HepG2 (cell line): ENCODE data around the gene CNR1. TPM values are rescaled to one million over a fixed set of nuclear protein-coding genes. Genes with fewer than 3 reads are reported as not detected.

Experiments
- ATAC-seq: fragments of 200-7000 bp; cut with Tn5 transposase; 3 replicates; pipeline ENCODE4 v1.9.1; 2020; ENCODE audit warnings: mild to moderate bottlenecking, moderate library complexity
- BruUV-seq: library from RNA; stranded (reverse); fragments of 400-500 nt; replicated peaks from 2 replicates; lab custom pipeline; 2021; lab: Mats Ljungman, UMichigan
- CTCF ChIA-PET: fragments of 300-600 bp; formaldehyde crosslinking; extraction: SDS; loops from one replicate; lab custom pipeline; 2021; ENCODE audit warnings: low total read pairs, inconsistent platforms, low intra/inter-chr PET ratio; lab: Yijun Ruan, JAX
- POLR2A ChIA-PET: fragments of 350-600 bp; sonication (Branson Sonifier 250); formaldehyde crosslinking; loops from one replicate; lab custom pipeline; 2020; ENCODE audit warnings: antibody characterized with exemption, inconsistent platforms; lab: Yijun Ruan, JAX
- DNase-seq: peaks from one replicate; pipeline ENCODE4 v3.0.0-alpha.2; 2015; ENCODE audit warnings: low spot score
- FAIRE-seq: peaks from 3 replicates; lab custom pipeline; 2011; peaks lifted over from hg19 to GRCh38; lab: Jason Lieb, UNC
- H2AFZ ChIP-seq: one replicate; pipeline ENCODE4 v1.6.1; 2011; ENCODE audit warnings: low read length, inconsistent platforms
- H3K27ac ChIP-seq: fragments of 300-600 bp; 3 replicates; pipeline ENCODE4 v1.8.0; 2011; ENCODE audit warnings: mixed run types, mild to moderate bottlenecking, mixed read lengths, low read length, inconsistent platforms; ENCODE audit not compliant: insufficient read depth; ENCODE audit errors: extremely low read length
- H3K27me3 ChIP-seq, 2 experiments: fragments of 200-600 bp in 1 of 2; 2 replicates in 1 of 2; 3 replicates in 1 of 2; pipeline versions ENCODE4 v1.6.0 to v1.8.0; 2011; ENCODE audit warnings: low read length in 2 of 2, mild to moderate bottlenecking in 2 of 2, moderate library complexity in 2 of 2, inconsistent platforms in 1 of 2; ENCODE audit not compliant: insufficient read depth in 2 of 2, control insufficient read depth in 1 of 2
- H3K36me3 ChIP-seq, 2 experiments: fragments of 200-600 bp in 1 of 2; replicated peaks in 1 of 2; 2 replicates in 1 of 2; 3 replicates in 1 of 2; pipeline versions ENCODE4 v1.5.1 to v1.8.0; 2011; ENCODE audit warnings: low read length in 2 of 2, inconsistent platforms in 1 of 2; ENCODE audit not compliant: insufficient read depth in 2 of 2, control insufficient read depth in 1 of 2
- H3K4me1 ChIP-seq: 2 replicates; pipeline ENCODE4 v1.5.1; 2012; ENCODE audit warnings: low read length, inconsistent platforms; ENCODE audit not compliant: insufficient read depth
- H3K4me2 ChIP-seq: 2 replicates; pipeline ENCODE4 v1.6.0; 2011; ENCODE audit warnings: low read depth, low read length, inconsistent platforms
- H3K4me3 ChIP-seq, 3 experiments: fragments of 200-600 bp in 1 of 3; sonication (generic), shearing (Covaris generic) in 1 of 3; replicated peaks in 1 of 3; 2 replicates each; pipeline ENCODE4 v1.5.1; 2011 to 2016; ENCODE audit warnings: low read length in 3 of 3, inconsistent platforms in 2 of 3, low read depth in 2 of 3, mild to moderate bottlenecking in 2 of 3, control low read depth in 1 of 3, mixed read lengths in 1 of 3; ENCODE audit not compliant: insufficient read depth in 1 of 3
- H3K79me2 ChIP-seq: one replicate; pipeline ENCODE4 v1.6.1; 2011; ENCODE audit warnings: low read length, inconsistent platforms; ENCODE audit not compliant: insufficient read depth
- H3K9ac ChIP-seq: 2 replicates; pipeline ENCODE4 v1.6.0; 2011; ENCODE audit warnings: mild to moderate bottlenecking, low read depth, low read length, inconsistent platforms; ENCODE audit not compliant: insufficient read depth
- H3K9me3 ChIP-seq: 2 replicates; pipeline ENCODE4 v1.5.1; 2012; ENCODE audit warnings: mild to moderate bottlenecking, low read length
- H4K20me1 ChIP-seq: 2 replicates; pipeline ENCODE4 v1.6.0; 2011; ENCODE audit warnings: inconsistent platforms, mild to moderate bottlenecking, low read length, moderate library complexity; ENCODE audit not compliant: insufficient read depth
- BATF2 ChIP-seq: sonication (generic); formaldehyde crosslinking; IDR thresholded peaks from 2 replicates; pipeline ENCODE4 v1.8.0; 2022; ENCODE audit warnings: mild to moderate bottlenecking, missing genetic modification reagents, moderate library complexity
- DRAP1 ChIP-seq: IDR thresholded peaks from 2 replicates; pipeline ENCODE4 v1.6.1; 2016; ENCODE audit warnings: missing genetic modification reagents, missing compliant biosample characterization
- GABPB1 ChIP-seq: IDR thresholded peaks from 2 replicates; pipeline ENCODE4 v1.6.1; 2016; ENCODE audit warnings: mild to moderate bottlenecking, missing genetic modification reagents, moderate library complexity, missing compliant biosample characterization
- MEF2D ChIP-seq: sonication (generic); formaldehyde crosslinking; IDR thresholded peaks from 2 replicates; pipeline ENCODE4 v1.5.1; 2020; ENCODE audit warnings: mild to moderate bottlenecking, missing genetic modification reagents
- NFATC3 ChIP-seq: sonication (generic); formaldehyde crosslinking; IDR thresholded peaks from 2 replicates; pipeline ENCODE4 v1.5.1; 2020; ENCODE audit warnings: mild to moderate bottlenecking, missing genetic modification reagents
- RFXANK ChIP-seq: IDR thresholded peaks from 2 replicates; pipeline ENCODE4 v1.6.1; 2016
- ZKSCAN8 ChIP-seq: IDR thresholded peaks from 2 replicates; pipeline ENCODE4 v1.6.1; 2016; ENCODE audit warnings: borderline replicate concordance, missing genetic modification reagents, missing compliant biosample characterization
- ZNF256 ChIP-seq: sonication (generic); formaldehyde crosslinking; conservative IDR thresholded peaks from 2 replicates; pipeline ENCODE4 v1.4.0; 2020; ENCODE audit warnings: missing genetic modification reagents
- ZNF558 ChIP-seq: sonication (generic); formaldehyde crosslinking; IDR thresholded peaks from 2 replicates; pipeline ENCODE4 v1.9.0; 2022; ENCODE audit warnings: mild to moderate bottlenecking, missing genetic modification reagents, borderline replicate concordance
- ZNF788 ChIP-seq: sonication (generic); formaldehyde crosslinking; IDR thresholded peaks from 2 replicates; pipeline ENCODE4 v1.5.0; 2020; ENCODE audit warnings: mild to moderate bottlenecking, missing genetic modification reagents, borderline replicate concordance
- in situ Hi-C: cut with HindIII; loops from 2 replicates; pipeline ENCODE4 v1.10.0; 2017; ENCODE audit warnings: low pct_unique_long_range_greater_than_20kb; ENCODE audit not compliant: extremely low pct_ligation_motif_present
- intact Hi-C: fragments of 100-400 bp; cut with micrococcal nuclease; formaldehyde crosslinking; loops from one replicate; pipeline ENCODE4 v1.10.0; 2022; ENCODE audit not compliant: unreplicated experiment
- polyA plus RNA-seq, 8 experiments: library from polyadenylated mRNA; depleted of rRNA in 3 of 8; stranded (reverse) in 7 of 8; unstranded in 1 of 8; fragments of >200 nt; fragmentation: Illumina TruSeq in 4 of 8; extraction: Trizol in 4 of 8; gene quantifications; 2 replicates each; pipeline versions ENCODE4 v1.2.1 to v1.2.3, GENCODE V29; 2011 to 2016; ENCODE audit warnings: low read depth in 4 of 8, missing spikeins in 1 of 8, mixed read lengths in 1 of 8; ENCODE audit not compliant: insufficient read depth in 1 of 8
- total RNA-seq, 5 experiments: library from RNA; depleted of rRNA; stranded (reverse); fragments of >200 nt; fragmentation: Illumina TruSeq; extraction: Trizol; gene quantifications; 2 replicates each; pipeline ENCODE4 v1.2.3, GENCODE V29; 2016; ENCODE audit warnings: low read depth in 1 of 5
- TF ChIP-seq, protein P1 (sequence below): sonication (generic); formaldehyde crosslinking; IDR thresholded peaks from 2 replicates; pipeline ENCODE4 v1.4.0; 2020; ENCODE audit warnings: mild to moderate bottlenecking, missing genetic modification reagents
- TF ChIP-seq, protein P2 (sequence below): IDR thresholded peaks from 2 replicates; pipeline ENCODE4 v1.6.1; 2016; ENCODE audit warnings: missing compliant biosample characterization, missing genetic modification reagents, borderline replicate concordance

Gene CNR1
- total and polyA plus RNA-seq, 2 of the 13 experiments (the other 11 are each of a cell fraction or from before 2014, with no cell fraction given), result not detected

- Histone ChIP-seq H4K20me1 (no peaks in the 10 kb centered on the region), H3K4me2 (no peak overlapping the region), H3K9ac (no peak overlapping the region), H3K27me3 (no peaks in the 10 kb centered on the region; a peak in 1 of 5 replicates), H3K4me1 (no peaks in the 10 kb centered on the region), H3K79me2 (no peaks in the 10 kb centered on the region), H3K27ac (no peak overlapping the region), H3K9me3 (no peaks in the 10 kb centered on the region), H3K36me3 (no peaks in the 10 kb centered on the region), H2AFZ (no peak overlapping the region), H3K4me3 (no peak overlapping the region)
- in situ Hi-C loops (no loop called here), intact Hi-C loops (no loop called here)
- ChIA-PET CTCF (no interaction called here), POLR2A (no interaction called here)
- no TSS peak for BruUV-seq
- TF ChIP-seq NFATC3 (CRISPR knock-in tag), result no peak
- TF ChIP-seq, protein P1, sequence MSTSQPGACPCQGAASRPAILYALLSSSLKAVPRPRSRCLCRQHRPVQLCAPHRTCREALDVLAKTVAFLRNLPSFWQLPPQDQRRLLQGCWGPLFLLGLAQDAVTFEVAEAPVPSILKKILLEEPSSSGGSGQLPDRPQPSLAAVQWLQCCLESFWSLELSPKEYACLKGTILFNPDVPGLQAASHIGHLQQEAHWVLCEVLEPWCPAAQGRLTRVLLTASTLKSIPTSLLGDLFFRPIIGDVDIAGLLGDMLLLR (CRISPR knock-in tag), result no peak
- TF ChIP-seq, protein P2, sequence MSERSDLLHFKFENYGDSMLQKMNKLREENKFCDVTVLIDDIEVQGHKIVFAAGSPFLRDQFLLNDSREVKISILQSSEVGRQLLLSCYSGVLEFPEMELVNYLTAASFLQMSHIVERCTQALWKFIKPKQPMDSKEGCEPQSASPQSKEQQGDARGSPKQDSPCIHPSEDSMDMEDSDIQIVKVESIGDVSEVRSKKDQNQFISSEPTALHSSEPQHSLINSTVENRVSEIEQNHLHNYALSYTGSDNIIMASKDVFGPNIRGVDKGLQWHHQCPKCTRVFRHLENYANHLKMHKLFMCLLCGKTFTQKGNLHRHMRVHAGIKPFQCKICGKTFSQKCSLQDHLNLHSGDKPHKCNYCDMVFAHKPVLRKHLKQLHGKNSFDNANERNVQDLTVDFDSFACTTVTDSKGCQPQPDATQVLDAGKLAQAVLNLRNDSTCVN, result no peak
- no peak for TF ChIP-seq MEF2D (CRISPR knock-in tag)
- TF ChIP-seq ZKSCAN8 (CRISPR knock-in tag), result no peak
- no peak for TF ChIP-seq RFXANK
- TF ChIP-seq BATF2 (CRISPR knock-in tag), result no peak
- no peak for TF ChIP-seq ZNF256
- TF ChIP-seq ZNF558 (CRISPR knock-in tag), result no peak
- TF ChIP-seq DRAP1 (CRISPR knock-in tag), result no peak
- TF ChIP-seq GABPB1 (CRISPR knock-in tag), result no peak
- no peak for TF ChIP-seq ZNF788 (CRISPR knock-in tag)
- ATAC-seq, result no peak
- DNase-seq, result no peak
- FAIRE-seq, result no peak
These were observed 58.9 kb downstream of the CNR1 start for GRCh38 chr6:88107241-88107640.
